ENCODE results near the gene IVL.

Gene IVL, protein sequence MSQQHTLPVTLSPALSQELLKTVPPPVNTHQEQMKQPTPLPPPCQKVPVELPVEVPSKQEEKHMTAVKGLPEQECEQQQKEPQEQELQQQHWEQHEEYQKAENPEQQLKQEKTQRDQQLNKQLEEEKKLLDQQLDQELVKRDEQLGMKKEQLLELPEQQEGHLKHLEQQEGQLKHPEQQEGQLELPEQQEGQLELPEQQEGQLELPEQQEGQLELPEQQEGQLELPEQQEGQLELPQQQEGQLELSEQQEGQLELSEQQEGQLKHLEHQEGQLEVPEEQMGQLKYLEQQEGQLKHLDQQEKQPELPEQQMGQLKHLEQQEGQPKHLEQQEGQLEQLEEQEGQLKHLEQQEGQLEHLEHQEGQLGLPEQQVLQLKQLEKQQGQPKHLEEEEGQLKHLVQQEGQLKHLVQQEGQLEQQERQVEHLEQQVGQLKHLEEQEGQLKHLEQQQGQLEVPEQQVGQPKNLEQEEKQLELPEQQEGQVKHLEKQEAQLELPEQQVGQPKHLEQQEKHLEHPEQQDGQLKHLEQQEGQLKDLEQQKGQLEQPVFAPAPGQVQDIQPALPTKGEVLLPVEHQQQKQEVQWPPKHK

GRCh38 chr1:152907686-152908601 lies at the start of gene IVL:
Gene IVL (plus strand): TSS chr1:152908546. CDS start chr1:152909798, 1,252 bp downstream.
- no peak within 1 kb of the TSS for H3K4me3 Mint-ChIP-seq
- no peaks in the 10 kb centered on the region for H3K36me3 Mint-ChIP-seq (ENCODE audit: low read depth)
- no peaks in the 10 kb centered on the region for H3K4me1 Mint-ChIP-seq (ENCODE audit: low read depth)
- H3K27me3 Mint-ChIP-seq (ENCODE audit: low read depth): peaks cover 3% of the 10 kb centered on the region
- H3K27ac Mint-ChIP-seq: no peak within 1 kb of the TSS
- H3K9me3 Mint-ChIP-seq: no peaks in the 10 kb centered on the region

GRCh38 chr1:152859696-152860095 lies 48.6 kb upstream of the IVL start, which contains the start of gene LCE7A:
Gene LCE7A (plus strand): TSS chr1:152859996. CDS start chr1:152860698, 702 bp downstream.
- Mint-ChIP-seq H3K27ac (no peak within 1 kb of the TSS), H3K4me1 (ENCODE audit: low read depth) (no peaks in the 10 kb centered on the region), H3K36me3 (ENCODE audit: low read depth) (no peaks in the 10 kb centered on the region), H3K9me3 (no peaks in the 10 kb centered on the region), H3K27me3 (ENCODE audit: low read depth) (peaks cover 3% of the 10 kb centered on the region), H3K4me3 (no peak within 1 kb of the TSS)

DNA sequence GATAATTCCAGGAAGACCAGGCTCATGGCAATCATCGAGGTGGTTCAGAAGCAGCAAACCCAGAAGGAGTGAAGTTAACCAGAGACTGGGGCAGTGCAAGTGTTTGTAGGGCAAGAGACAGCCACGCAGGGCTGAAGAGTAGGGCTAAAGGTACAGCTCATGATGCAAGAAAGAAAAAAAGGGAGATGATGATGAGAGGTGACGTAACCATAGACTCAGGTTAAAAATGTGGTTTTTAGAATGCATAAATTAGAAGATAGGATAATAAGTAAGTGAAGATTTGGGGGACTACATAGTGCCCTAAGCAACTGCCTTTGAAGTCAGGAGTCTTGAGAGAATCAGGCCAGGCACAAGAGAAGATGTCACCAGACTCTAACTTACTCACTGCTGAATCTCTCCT lies 48.2 kb upstream of the IVL start:
- Mint-ChIP-seq H3K27me3 (ENCODE audit: low read depth) (peaks cover 3% of the 10 kb centered on the region), H3K9me3 (no peaks in the 10 kb centered on the region)

DNA sequence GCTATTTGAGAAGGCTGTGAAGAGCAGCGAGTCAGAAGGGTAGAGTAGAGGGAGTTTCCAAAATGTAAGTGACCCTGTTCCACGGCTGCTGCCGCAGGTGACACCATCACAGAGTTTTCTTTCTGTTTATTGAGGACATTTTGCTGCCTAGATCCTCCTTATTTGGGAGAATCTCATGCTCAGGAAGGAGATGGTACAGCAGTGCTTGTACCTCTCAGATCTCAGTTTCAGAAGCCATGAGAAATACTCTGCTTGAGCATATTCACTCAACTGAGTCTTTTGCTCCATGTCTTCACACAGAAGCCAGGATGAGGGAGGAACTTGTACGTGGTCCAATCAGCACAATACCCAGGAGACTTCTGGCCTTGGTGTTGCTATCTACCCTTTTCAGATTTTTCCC lies 47.0 kb upstream of the IVL start:
- no peak overlapping the region for H3K27ac Mint-ChIP-seq
- no peaks in the 10 kb centered on the region for H3K9me3 Mint-ChIP-seq
- H3K27me3 Mint-ChIP-seq (ENCODE audit: low read depth): peaks cover 3% of the 10 kb centered on the region
- no peaks in the 10 kb centered on the region for H3K36me3 Mint-ChIP-seq (ENCODE audit: low read depth)
- H3K4me3 Mint-ChIP-seq: no peak overlapping the region
- no peaks in the 10 kb centered on the region for H3K4me1 Mint-ChIP-seq (ENCODE audit: low read depth)

More for the DNA sequence above, 48.2 kb upstream of the IVL start:
- H3K4me3 Mint-ChIP-seq: no peak overlapping the region
- no peak overlapping the region for H3K27ac Mint-ChIP-seq
- no peaks in the 10 kb centered on the region for H3K4me1 Mint-ChIP-seq (ENCODE audit: low read depth)
- no peaks in the 10 kb centered on the region for H3K36me3 Mint-ChIP-seq (ENCODE audit: low read depth)

DNA sequence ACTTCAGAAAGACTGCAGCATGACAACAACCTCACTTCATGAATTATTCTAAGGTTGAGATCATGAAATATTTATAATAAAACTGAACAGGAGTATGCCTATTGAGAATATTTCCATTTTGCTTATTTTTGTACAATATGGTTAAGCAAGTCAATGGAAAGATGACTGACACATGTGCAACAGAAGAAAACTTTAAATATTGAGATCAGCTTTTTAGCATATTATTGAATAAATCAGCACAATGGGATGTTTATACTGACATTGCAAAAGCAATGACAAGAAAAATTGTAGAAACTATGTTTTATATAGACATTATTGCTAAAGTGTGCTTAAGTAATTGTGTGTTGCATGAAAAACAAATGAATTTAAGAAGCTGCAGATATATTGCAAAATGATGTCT lies 43.9 kb upstream of the IVL start:
- Mint-ChIP-seq H3K9me3 (no peaks in the 10 kb centered on the region), H3K27ac (no peak overlapping the region), H3K4me1 (ENCODE audit: low read depth) (no peaks in the 10 kb centered on the region), H3K36me3 (ENCODE audit: low read depth) (no peaks in the 10 kb centered on the region), H3K4me3 (no peak overlapping the region), H3K27me3 (ENCODE audit: low read depth) (peaks cover 3% of the 10 kb centered on the region)

DNA sequence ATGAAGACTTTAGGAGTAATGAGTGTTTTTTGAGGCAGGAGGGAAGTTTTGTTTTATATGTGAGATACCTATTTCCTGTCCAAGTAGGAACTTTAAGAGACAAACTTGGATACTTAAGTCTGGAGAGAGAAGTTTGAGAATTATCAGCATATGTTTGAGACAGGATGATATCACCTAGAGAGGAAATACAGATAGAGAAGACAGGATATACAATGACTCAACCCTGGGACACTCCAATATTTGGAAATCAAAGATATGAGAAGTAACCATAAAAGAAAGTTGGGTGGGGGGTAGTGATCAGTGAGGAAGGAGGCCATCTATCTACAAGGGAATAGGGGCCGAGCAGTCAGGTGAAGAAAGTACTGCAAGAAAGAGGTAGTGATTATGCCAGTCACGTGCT lies 42.0 kb upstream of the IVL start:
- no peaks in the 10 kb centered on the region for H3K36me3 Mint-ChIP-seq (ENCODE audit: low read depth)
- no peaks in the 10 kb centered on the region for H3K4me1 Mint-ChIP-seq (ENCODE audit: low read depth)
- peaks cover under 1% of the 10 kb centered on the region for H3K27me3 Mint-ChIP-seq (ENCODE audit: low read depth)
- H3K9me3 Mint-ChIP-seq: no peaks in the 10 kb centered on the region
- no peak overlapping the region for H3K27ac Mint-ChIP-seq
- no peak overlapping the region for H3K4me3 Mint-ChIP-seq

DNA sequence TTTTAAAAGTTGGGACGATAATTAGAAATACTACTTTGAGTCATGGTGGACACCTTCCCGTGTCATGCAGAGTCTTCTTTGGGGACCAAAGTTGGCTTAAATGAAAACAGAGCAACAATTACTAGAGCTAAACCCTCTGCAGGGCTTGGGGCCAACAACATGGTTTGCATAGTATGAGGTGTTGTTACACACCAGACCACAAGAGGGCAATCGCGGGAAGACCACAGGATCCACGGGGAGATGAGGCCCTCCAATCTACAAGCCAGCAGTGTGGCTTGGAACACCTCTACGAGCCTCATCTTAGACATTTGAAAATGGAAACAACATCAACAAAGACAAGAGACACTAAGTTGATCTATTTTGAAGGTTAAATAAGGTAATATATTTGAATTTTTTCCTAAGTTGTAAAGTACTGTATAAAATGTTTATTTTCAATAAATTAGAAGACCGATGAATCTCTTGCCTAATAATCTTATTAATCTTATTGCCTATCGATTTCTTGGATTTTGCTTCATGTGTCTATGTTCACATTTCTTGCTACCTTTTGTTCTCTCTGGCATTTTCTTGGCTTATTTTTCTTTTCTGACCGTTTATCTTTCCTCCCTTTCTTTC lies 38.4 kb upstream of the IVL start:
- Mint-ChIP-seq H3K4me1 (ENCODE audit: low read depth) (no peaks in the 10 kb centered on the region), H3K9me3 (no peaks in the 10 kb centered on the region), H3K27ac (no peak overlapping the region), H3K36me3 (ENCODE audit: low read depth) (no peaks in the 10 kb centered on the region), H3K4me3 (no peak overlapping the region), H3K27me3 (ENCODE audit: low read depth) (peaks cover 4% of the 10 kb centered on the region)

DNA sequence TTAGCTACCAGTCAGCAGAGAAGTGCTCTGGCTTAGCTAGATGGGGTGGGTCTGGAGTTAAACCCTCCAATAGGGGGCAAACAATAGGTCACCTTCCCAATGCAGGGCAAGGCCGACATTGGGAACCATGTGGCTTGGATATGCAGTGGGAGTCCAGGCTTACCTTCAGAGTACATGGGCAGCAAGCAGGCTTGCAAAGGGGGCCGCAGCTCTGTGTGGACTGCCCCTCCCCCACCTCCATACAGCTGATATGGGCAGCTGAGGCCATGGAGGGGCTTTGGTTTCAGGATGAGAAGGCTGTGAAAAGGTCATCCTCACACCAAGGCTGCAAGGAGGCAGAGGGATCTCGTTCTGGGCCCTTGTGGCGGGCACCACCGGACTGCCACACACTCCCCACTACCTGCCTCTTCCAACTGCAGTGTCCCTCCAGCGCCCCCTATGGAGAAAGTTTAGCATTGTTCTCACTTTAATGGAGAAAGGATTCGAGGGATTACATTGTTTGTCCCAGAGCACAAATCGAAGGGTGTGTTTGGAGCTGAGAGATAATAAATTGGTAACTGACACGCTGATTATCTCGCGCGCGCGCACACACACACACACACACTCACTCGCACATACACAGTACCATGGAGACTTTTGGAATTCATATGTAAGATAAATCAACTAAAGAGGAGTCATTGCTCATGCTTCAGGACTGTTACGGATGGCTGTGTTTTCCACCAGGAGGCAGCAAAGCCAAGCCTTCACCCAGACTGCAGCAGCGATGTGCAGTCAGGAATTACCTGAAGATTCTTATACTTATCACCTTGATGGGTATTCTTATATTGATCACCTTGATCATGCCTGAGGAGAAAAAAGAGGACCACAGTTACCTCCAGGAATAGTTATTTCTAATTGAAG lies 37.3 kb upstream of the IVL start:
- Mint-ChIP-seq H3K27me3 (ENCODE audit: low read depth) (peaks cover 11% of the 10 kb centered on the region), H3K9me3 (no peaks in the 10 kb centered on the region), H3K4me1 (ENCODE audit: low read depth) (no peaks in the 10 kb centered on the region), H3K36me3 (ENCODE audit: low read depth) (no peaks in the 10 kb centered on the region), H3K27ac (no peak overlapping the region), H3K4me3 (no peak overlapping the region)

DNA sequence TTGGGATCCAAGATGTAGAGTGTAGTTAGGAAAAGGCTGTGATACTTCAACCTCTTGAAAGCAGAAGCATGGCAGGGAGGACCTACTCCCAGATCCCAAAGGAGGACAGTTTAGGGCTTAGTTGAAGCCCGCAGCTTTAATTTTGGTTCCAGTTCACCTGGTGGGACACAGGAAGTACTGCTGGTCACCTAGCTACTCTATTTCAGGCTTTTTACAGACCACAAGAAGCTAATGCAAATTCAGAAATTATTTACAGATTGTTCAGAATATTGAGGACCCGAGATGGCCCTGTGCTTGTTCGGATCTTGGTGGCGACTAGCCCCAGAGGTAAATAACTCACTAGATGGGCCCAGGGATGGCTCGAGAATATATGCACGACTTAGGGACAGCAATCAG lies 36.6 kb upstream of the IVL start:
- Mint-ChIP-seq H3K9me3 (no peaks in the 10 kb centered on the region), H3K27me3 (ENCODE audit: low read depth) (peaks cover 11% of the 10 kb centered on the region), H3K4me1 (ENCODE audit: low read depth) (no peaks in the 10 kb centered on the region), H3K36me3 (ENCODE audit: low read depth) (no peaks in the 10 kb centered on the region), H3K27ac (no peak overlapping the region), H3K4me3 (no peak overlapping the region)

GRCh38 chr1:152873495-152873894 lies 34.9 kb upstream of the IVL start:
- Mint-ChIP-seq H3K27me3 (ENCODE audit: low read depth) (peaks cover 11% of the 10 kb centered on the region), H3K9me3 (no peaks in the 10 kb centered on the region), H3K27ac (no peak overlapping the region), H3K4me1 (ENCODE audit: low read depth) (no peaks in the 10 kb centered on the region), H3K4me3 (no peak overlapping the region), H3K36me3 (ENCODE audit: low read depth) (no peaks in the 10 kb centered on the region)

DNA sequence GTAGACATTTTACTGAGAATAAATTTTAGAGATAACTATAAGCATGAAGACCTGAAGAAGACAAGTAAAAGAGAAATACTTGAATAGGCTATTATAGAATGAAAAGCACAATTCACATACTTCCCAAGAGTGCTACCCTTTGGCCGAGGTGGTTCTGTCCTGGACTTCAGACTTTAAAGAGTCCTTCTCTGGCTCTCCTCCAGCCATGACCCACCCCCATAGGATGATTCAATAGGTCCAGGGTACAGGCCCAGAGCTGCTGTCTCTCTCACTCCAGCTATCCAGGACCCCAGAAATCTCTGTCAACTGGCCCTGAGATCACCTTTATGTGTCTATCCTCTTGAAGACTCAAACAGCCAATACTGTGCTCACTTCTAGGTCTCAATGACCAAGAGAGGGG lies 31.5 kb upstream of the IVL start:
- Mint-ChIP-seq H3K27ac (no peak overlapping the region), H3K4me3 (no peak overlapping the region), H3K36me3 (ENCODE audit: low read depth) (no peaks in the 10 kb centered on the region), H3K27me3 (ENCODE audit: low read depth) (peaks cover 7% of the 10 kb centered on the region), H3K4me1 (ENCODE audit: low read depth) (no peaks in the 10 kb centered on the region), H3K9me3 (no peaks in the 10 kb centered on the region)

GRCh38 chr1:152878042-152878441 lies 30.3 kb upstream of the IVL start, which contains the start of gene SMCP:
Gene SMCP (plus strand): TSS chr1:152878322. CDS start chr1:152884423, 6,101 bp downstream.
- Mint-ChIP-seq H3K36me3 (ENCODE audit: low read depth) (no peaks in the 10 kb centered on the region), H3K4me1 (ENCODE audit: low read depth) (no peaks in the 10 kb centered on the region), H3K4me3 (no peak within 1 kb of the TSS), H3K9me3 (no peaks in the 10 kb centered on the region), H3K27ac (no peak within 1 kb of the TSS), H3K27me3 (ENCODE audit: low read depth) (peaks cover 7% of the 10 kb centered on the region)

DNA sequence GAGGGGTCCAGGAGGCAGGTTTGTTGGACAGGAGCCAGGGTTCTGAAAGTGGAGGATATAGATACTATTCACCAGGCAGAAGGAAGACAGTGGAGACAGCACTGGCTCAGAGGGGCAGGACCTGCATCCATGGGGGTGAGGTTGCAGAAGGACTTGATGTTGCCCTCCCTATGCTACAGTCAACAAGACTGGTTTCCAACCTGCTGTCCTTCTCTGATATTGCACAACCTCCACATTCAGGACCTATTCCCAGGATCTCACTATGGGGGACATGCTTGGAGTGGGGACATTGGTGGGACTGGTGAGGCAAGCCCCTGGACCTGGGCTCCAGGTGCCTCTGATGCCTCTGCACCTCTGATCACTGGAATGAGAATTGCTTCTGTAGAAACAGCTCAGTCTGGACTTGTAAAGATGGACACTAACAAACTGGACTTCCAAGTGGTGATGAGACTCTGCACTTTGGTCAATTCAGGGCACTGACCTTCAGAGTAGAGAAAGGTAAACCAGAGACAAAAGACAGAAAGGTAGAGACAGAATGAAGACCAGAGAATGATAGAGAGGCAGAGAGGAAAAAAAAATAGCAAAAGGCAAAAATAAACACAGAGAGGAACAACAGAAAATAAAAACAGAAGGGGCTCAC lies 28.7 kb upstream of the IVL start:
- H3K9me3 Mint-ChIP-seq: no peaks in the 10 kb centered on the region
- H3K4me3 Mint-ChIP-seq: no peak overlapping the region
- H3K27me3 Mint-ChIP-seq (ENCODE audit: low read depth): peaks cover 11% of the 10 kb centered on the region
- no peak overlapping the region for H3K27ac Mint-ChIP-seq
- no peaks in the 10 kb centered on the region for H3K36me3 Mint-ChIP-seq (ENCODE audit: low read depth)
- no peaks in the 10 kb centered on the region for H3K4me1 Mint-ChIP-seq (ENCODE audit: low read depth)

Measured in T-helper 1 cell treated with Interleukin-12 subunit alpha and Interleukin-12 subunit beta and Interleukin-4 antibody, amounts not matched to agents 30 μg/mL and 1 μg/mL, for 36 hours (primary cell).